OCI-LY7 (cell line): ENCODE data around the gene CLCN5. TPM values are rescaled to one million over a fixed set of nuclear protein-coding genes. Genes with fewer than 3 reads are reported as not detected.
"Not testable (repeated sequence)": the region's sequence is repeated elsewhere in the genome, so short reads cannot be mapped to it uniquely, and the experiment has no call there.

Source experiments
- BruUV-seq: library from RNA; stranded (reverse); fragments of 400-500 nt; replicated peaks from 2 replicates; lab custom pipeline; 2021; lab: Mats Ljungman, UMichigan
- CTCF ChIA-PET: fragments of 300-600 bp; sonication (Branson Sonifier 250); formaldehyde crosslinking; loops from one replicate; lab custom pipeline; 2022; ENCODE audit warnings: antibody characterized with exemption; ENCODE audit not compliant: unreplicated experiment; lab: Charles Lee
- POLR2A ChIA-PET: fragments of 300-600 bp; sonication (Branson Sonifier 250); formaldehyde crosslinking; loops from one replicate; lab custom pipeline; 2022; ENCODE audit warnings: antibody characterized with exemption; lab: Charles Lee
- DNase-seq: peaks from one replicate; pipeline ENCODE4 v3.0.0-alpha.2; 2015; ENCODE audit warnings: low spot score
- H2AFZ ChIP-seq: fragments of 200-600 bp; sonication (generic), shearing (Covaris generic); 2 replicates; pipeline ENCODE4 v1.6.1; 2014; ENCODE audit warnings: mild to moderate bottlenecking, antibody characterized with exemption, low read length, moderate library complexity
- H3K27ac ChIP-seq: fragments of 200-600 bp; sonication (generic); 2 replicates; pipeline ENCODE4 v1.5.1; 2014; ENCODE audit warnings: mixed run types, low read depth, mild to moderate bottlenecking, moderate library complexity, low read length, inconsistent platforms; ENCODE audit not compliant: poor library complexity, severe bottlenecking
- H3K36me3 ChIP-seq: fragments of 200-600 bp; sonication (generic); 2 replicates; pipeline ENCODE4 v1.6.1; 2014; ENCODE audit warnings: mild to moderate bottlenecking, antibody characterized with exemption, low read length, moderate library complexity, mixed read lengths; ENCODE audit not compliant: insufficient read depth
- H3K4me1 ChIP-seq: fragments of 200-600 bp; sonication (generic); 2 replicates; pipeline ENCODE4 v1.5.1; 2014; ENCODE audit warnings: mild to moderate bottlenecking, low read length; ENCODE audit not compliant: insufficient read depth, poor library complexity, severe bottlenecking
- H3K4me2 ChIP-seq: fragments of 200-600 bp; sonication (generic); 2 replicates; pipeline ENCODE4 v1.6.1; 2014; ENCODE audit warnings: mild to moderate bottlenecking, low read length
- H3K4me3 ChIP-seq: fragments of 200-600 bp; sonication (generic); 2 replicates; pipeline ENCODE4 v1.5.1; 2014; ENCODE audit warnings: mild to moderate bottlenecking, low read depth, low read length; ENCODE audit not compliant: poor library complexity, severe bottlenecking
- H3K79me2 ChIP-seq: fragments of 200-600 bp; sonication (generic); 2 replicates; pipeline ENCODE4 v1.6.1; 2016; ENCODE audit warnings: low read depth, mild to moderate bottlenecking, low read length, moderate library complexity, mixed read lengths; ENCODE audit not compliant: insufficient read depth
- H3K9me2 ChIP-seq: fragments of 200-600 bp; sonication (generic); 2 replicates; pipeline ENCODE4 v1.6.1; 2016; ENCODE audit warnings: mild to moderate bottlenecking, low read length, mixed read lengths; ENCODE audit not compliant: insufficient read depth
- H3K9me3 ChIP-seq: fragments of 200-600 bp; sonication (generic); 2 replicates; pipeline ENCODE4 v1.6.1; 2014; ENCODE audit warnings: mild to moderate bottlenecking, mixed run types, low read length, mixed read lengths
- H4K20me1 ChIP-seq: fragments of 200-600 bp; sonication (generic); 2 replicates; pipeline ENCODE4 v1.6.1; 2014; ENCODE audit warnings: mild to moderate bottlenecking, antibody characterized with exemption, low read length, moderate library complexity, mixed read lengths; ENCODE audit not compliant: insufficient read depth
- EZH2phosphoT487 ChIP-seq: fragments of 200-600 bp; sonication (generic); IDR thresholded peaks from 2 replicates; pipeline ENCODE4 v1.6.1; 2018; ENCODE audit warnings: low read depth, borderline replicate concordance, mild to moderate bottlenecking, mixed run types, antibody characterized with exemption, low read length, moderate library complexity, mixed read lengths
- intact Hi-C: fragments of 100-400 bp; cut with micrococcal nuclease; formaldehyde crosslinking; loops from one replicate; pipeline ENCODE4 v1.10.0; 2022; ENCODE audit not compliant: unreplicated experiment
- total RNA-seq, 2 experiments: library from RNA; depleted of rRNA in 1 of 2; stranded (reverse); fragments of >200 nt in 1 of 2; shearing (Covaris generic) in 1 of 2; gene quantifications; 2 replicates each; pipeline ENCODE4 v1.2.3, GENCODE V29; 2014 to 2022
- TF ChIP-seq, protein P1 (sequence below): fragments of 200-600 bp; sonication (generic); conservative IDR thresholded peaks from 2 replicates; pipeline ENCODE4 v1.5.1; 2014; ENCODE audit warnings: mild to moderate bottlenecking, antibody characterized with exemption, low read length, moderate library complexity, mixed read lengths

The CLCN5 gene
- total RNA-seq, 2 experiments from 2014 or later = 4.1 to 5.3 TPM

DNA sequence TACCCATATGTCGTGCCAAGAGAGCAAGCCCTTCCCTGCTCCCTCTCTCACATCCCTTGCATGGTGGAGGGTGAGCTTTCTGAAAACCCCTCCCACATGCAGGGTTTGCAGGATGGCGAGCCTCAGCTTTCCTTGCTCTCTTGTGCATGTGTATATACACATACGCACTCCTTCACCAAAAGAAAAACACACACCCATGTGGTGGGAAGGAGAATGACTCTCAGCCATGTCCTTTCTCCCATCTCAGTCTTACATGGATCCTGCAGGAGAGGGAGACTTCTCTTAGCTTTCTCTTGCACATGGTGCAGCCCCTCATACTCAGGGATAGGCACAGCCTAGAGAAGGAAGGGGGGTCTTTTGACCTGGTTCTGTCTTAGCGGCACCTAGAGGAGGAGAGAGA is 81.1 kb downstream of the CLCN5 start:
- POLR2A ChIA-PET = no interaction called here
- CTCF ChIA-PET = no interaction called here
- BruUV-seq = no TSS peak

DNA sequence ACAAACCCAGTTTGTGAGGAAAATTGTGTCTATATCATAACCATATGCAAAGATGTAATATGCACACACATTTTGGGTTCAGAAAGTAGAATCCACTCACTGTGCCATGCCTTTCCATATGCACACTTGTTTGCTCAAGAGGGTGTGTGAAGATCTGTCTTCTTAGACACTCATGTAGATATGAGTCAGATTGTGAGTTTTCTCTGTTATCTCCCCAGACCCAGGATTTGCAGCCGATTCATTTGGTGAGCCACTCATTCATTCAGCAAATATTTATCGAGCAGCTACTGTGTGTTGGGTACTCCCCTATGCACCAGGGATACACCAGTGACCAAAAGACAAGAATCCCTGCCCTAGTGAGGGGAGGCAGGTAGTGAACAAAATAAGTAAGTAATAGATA is 81.5 kb downstream of the CLCN5 start:
- no peaks in the 10 kb centered on the region for H3K9me3 ChIP-seq
- CTCF ChIA-PET = no interaction called here
- intact Hi-C loops = no loop called here
- no peaks in the 10 kb centered on the region for H3K36me3 ChIP-seq
- no TSS peak for BruUV-seq
- H3K4me2 ChIP-seq = no peak overlapping the region
- H2AFZ ChIP-seq = no peak overlapping the region
- H4K20me1 ChIP-seq = no peaks in the 10 kb centered on the region
- no peaks in the 10 kb centered on the region for H3K4me1 ChIP-seq
- H3K4me3 ChIP-seq = no peak overlapping the region
- DNase-seq = no peak
- POLR2A ChIA-PET = no interaction called here
- TF ChIP-seq, protein P1, sequence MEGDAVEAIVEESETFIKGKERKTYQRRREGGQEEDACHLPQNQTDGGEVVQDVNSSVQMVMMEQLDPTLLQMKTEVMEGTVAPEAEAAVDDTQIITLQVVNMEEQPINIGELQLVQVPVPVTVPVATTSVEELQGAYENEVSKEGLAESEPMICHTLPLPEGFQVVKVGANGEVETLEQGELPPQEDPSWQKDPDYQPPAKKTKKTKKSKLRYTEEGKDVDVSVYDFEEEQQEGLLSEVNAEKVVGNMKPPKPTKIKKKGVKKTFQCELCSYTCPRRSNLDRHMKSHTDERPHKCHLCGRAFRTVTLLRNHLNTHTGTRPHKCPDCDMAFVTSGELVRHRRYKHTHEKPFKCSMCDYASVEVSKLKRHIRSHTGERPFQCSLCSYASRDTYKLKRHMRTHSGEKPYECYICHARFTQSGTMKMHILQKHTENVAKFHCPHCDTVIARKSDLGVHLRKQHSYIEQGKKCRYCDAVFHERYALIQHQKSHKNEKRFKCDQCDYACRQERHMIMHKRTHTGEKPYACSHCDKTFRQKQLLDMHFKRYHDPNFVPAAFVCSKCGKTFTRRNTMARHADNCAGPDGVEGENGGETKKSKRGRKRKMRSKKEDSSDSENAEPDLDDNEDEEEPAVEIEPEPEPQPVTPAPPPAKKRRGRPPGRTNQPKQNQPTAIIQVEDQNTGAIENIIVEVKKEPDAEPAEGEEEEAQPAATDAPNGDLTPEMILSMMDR = no peak
- no peak for TF ChIP-seq EZH2phosphoT487
- H3K27ac ChIP-seq = no peak overlapping the region
- H3K79me2 ChIP-seq = no peaks in the 10 kb centered on the region
- H3K9me2 ChIP-seq = no peaks in the 10 kb centered on the region

More for the DNA sequence above, 81.1 kb downstream of the CLCN5 start:
- Histone ChIP-seq H2AFZ (no peak overlapping the region), H3K4me3 (no peak overlapping the region), H3K4me1 (no peaks in the 10 kb centered on the region), H3K27ac (no peak overlapping the region), H4K20me1 (no peaks in the 10 kb centered on the region), H3K79me2 (no peaks in the 10 kb centered on the region), H3K9me3 (no peaks in the 10 kb centered on the region), H3K9me2 (no peaks in the 10 kb centered on the region), H3K4me2 (no peak overlapping the region), H3K36me3 (no peaks in the 10 kb centered on the region)
- TF ChIP-seq EZH2phosphoT487 = no peak
- TF ChIP-seq, protein P1 = no peak
- intact Hi-C loops = no loop called here
- no peak for DNase-seq

DNA sequence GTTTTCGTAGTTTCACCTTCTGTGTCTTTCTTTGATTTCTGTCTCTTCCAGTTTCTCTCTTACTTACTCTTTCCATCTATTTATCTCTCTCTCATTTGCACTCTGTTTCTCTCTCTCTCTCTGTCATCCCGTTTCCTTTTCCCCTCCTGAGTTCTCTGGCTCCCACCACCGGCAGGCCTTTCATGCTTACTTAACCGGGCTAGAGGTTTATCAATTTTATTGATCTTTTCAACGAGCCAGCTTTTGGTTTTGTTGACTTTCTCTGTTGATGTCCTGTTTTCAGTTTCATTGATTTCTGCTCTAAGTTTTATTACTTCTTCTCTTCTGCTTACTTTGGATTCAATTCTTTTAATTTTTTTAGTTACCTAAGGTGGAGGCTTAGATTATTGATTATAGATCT is 103.2 kb downstream of the CLCN5 start:
- H3K9me3 ChIP-seq, H3K27ac ChIP-seq, H4K20me1 ChIP-seq, H3K79me2 ChIP-seq, BruUV-seq, POLR2A ChIA-PET, H2AFZ ChIP-seq, H3K4me2 ChIP-seq, H3K4me1 ChIP-seq, H3K4me3 ChIP-seq, DNase-seq, H3K36me3 ChIP-seq, H3K9me2 ChIP-seq, intact Hi-C loops, CTCF ChIA-PET: not testable (repeated sequence)
